Prostate gland (tissue), 2 donors: ENCODE data around the gene PGGT1B.

ENCODE experiments used
- CTCF ChIP-seq, 4 experiments: fragments of 200-600 bp in 2 of 4; fragments of 450-650 bp in 2 of 4; sonication (generic) in 2 of 4; IDR thresholded peaks; 1 replicate in 3 of 4; 2 replicates in 1 of 4; pipeline ENCODE4 v1.5.1; 2016 to 2019; ENCODE audit warnings: antibody characterized with exemption in 4 of 4, mild to moderate bottlenecking in 2 of 4, moderate library complexity in 2 of 4
- POLR2A ChIP-seq: fragments of 450-650 bp; IDR thresholded peaks from one replicate; pipeline ENCODE4 v1.6.1; 2016; ENCODE audit warnings: antibody characterized with exemption, mild to moderate bottlenecking
- POLR2AphosphoS5 ChIP-seq: sonication (generic); formaldehyde crosslinking; IDR thresholded peaks from one replicate; pipeline ENCODE4 v1.6.1; 2017; ENCODE audit warnings: antibody characterized with exemption

GRCh38 chr5:115214541-115214940, 48.1 kb downstream of the PGGT1B start:
- no peak for TF ChIP-seq POLR2A
- TF ChIP-seq CTCF (IDR thresholded peaks at IDR 0.05) = no peak
- no peak for TF ChIP-seq POLR2AphosphoS5
